MCF 10A (cell line): ENCODE measurements around the gene LORICRIN. TPM values are rescaled to one million over a fixed set of nuclear protein-coding genes. Genes with fewer than 3 reads are reported as not detected.

Experiments used
- BruUV-seq: library from RNA; stranded (reverse); fragments of 400-500 nt; replicated peaks from 2 replicates; lab custom pipeline; 2021; lab: Mats Ljungman, UMichigan
- CTCF ChIA-PET: fragments of 300-600 bp; sonication (Branson Sonifier 250); formaldehyde crosslinking; extraction: SDS; loops from one replicate; lab custom pipeline; 2021; ENCODE audit warnings: antibody characterized with exemption, inconsistent platforms; lab: Yijun Ruan, JAX
- POLR2A ChIA-PET: fragments of 300-600, 350-650 bp; sonication (Branson Sonifier 250); formaldehyde crosslinking; extraction: SDS; loops from one replicate; lab custom pipeline; 2020; ENCODE audit warnings: antibody characterized with exemption, inconsistent platforms; lab: Yijun Ruan, JAX
- DNase-seq: peaks from one replicate; pipeline ENCODE4 v3.0.0-alpha.2; 2018; ENCODE audit not compliant: unreplicated experiment
- H3K27ac Mint-ChIP-seq: one replicate; pipeline ENCODE4 v1.8.0; 2022; ENCODE audit warnings: mild to moderate bottlenecking, low read depth, mixed read lengths; ENCODE audit not compliant: unreplicated experiment
- H3K27me3 Mint-ChIP-seq: one replicate; pipeline ENCODE4 v1.8.0; 2022; ENCODE audit warnings: mixed read lengths; ENCODE audit not compliant: insufficient read depth, unreplicated experiment
- H3K36me3 Mint-ChIP-seq: one replicate; pipeline ENCODE4 v1.8.0; 2022; ENCODE audit warnings: mild to moderate bottlenecking, moderate library complexity, mixed read lengths; ENCODE audit not compliant: insufficient read depth, unreplicated experiment
- H3K4me1 Mint-ChIP-seq: one replicate; pipeline ENCODE4 v1.8.0; 2022; ENCODE audit warnings: mixed read lengths; ENCODE audit not compliant: insufficient read depth, unreplicated experiment
- H3K4me3 Mint-ChIP-seq: one replicate; pipeline ENCODE4 v1.8.0; 2022; ENCODE audit warnings: mild to moderate bottlenecking, moderate library complexity, mixed read lengths; ENCODE audit not compliant: unreplicated experiment
- H3K9me3 Mint-ChIP-seq: one replicate; pipeline ENCODE4 v1.8.0; 2022; ENCODE audit warnings: mixed read lengths; ENCODE audit not compliant: unreplicated experiment
- intact Hi-C: fragments of 100-400 bp; cut with micrococcal nuclease; formaldehyde crosslinking; loops from 2 replicates; pipeline ENCODE4 v1.14.1; 2022
- total RNA-seq: library from RNA; stranded (reverse); gene quantifications from 2 replicates; pipeline ENCODE4 v1.2.3, GENCODE V29; 2022
- TF ChIP-seq, protein P1 (sequence below): fragments of 200-600 bp; IDR thresholded peaks from one replicate; pipeline ENCODE4 v1.8.0; 2022; ENCODE audit warnings: antibody characterized with exemption, mild to moderate bottlenecking; ENCODE audit not compliant: unreplicated experiment

LORICRIN gene
- total RNA-seq, 1 experiment from 2014 or later, result not detected

DNA sequence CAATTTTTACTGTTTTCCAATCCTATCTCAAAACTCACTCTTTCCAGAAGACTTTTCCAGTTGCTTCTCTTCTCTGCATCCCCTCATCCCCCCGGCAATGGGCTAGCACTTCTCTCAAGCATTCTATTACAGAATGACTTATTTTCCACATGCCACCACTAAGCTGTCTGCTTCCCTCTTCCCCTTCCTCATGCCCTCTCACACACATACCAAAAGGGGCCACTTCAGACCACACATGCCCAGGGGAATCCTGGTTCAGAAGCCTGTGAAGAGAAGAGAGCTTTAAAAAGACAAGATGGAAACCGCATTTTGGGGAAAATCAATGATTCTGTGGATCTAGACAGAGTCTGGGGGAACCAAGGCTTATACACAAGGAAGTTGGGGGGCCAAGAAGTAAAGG, 8.4 kb upstream of the LORICRIN start:
- DNase-seq, result no peak
- intact Hi-C loops, result no loop called here
- Mint-ChIP-seq H3K36me3 (no peaks in the 10 kb centered on the region), H3K27ac (no peak overlapping the region), H3K4me3 (no peak overlapping the region), H3K9me3 (no peaks in the 10 kb centered on the region), H3K27me3 (peaks cover 62% of the 10 kb centered on the region), H3K4me1 (no peaks in the 10 kb centered on the region)
- ChIA-PET CTCF (interaction anchor here (0.7 kb wide), 1 partner anchor 601 kb away, joined by 3 read pairs; no protein-coding TSS in a partner anchor), POLR2A (interaction anchor here (0.7 kb wide), 1 partner anchor 224 kb away, joined by 4 read pairs; no protein-coding TSS in a partner anchor)
- BruUV-seq, result no TSS peak
- TF ChIP-seq, protein P1, sequence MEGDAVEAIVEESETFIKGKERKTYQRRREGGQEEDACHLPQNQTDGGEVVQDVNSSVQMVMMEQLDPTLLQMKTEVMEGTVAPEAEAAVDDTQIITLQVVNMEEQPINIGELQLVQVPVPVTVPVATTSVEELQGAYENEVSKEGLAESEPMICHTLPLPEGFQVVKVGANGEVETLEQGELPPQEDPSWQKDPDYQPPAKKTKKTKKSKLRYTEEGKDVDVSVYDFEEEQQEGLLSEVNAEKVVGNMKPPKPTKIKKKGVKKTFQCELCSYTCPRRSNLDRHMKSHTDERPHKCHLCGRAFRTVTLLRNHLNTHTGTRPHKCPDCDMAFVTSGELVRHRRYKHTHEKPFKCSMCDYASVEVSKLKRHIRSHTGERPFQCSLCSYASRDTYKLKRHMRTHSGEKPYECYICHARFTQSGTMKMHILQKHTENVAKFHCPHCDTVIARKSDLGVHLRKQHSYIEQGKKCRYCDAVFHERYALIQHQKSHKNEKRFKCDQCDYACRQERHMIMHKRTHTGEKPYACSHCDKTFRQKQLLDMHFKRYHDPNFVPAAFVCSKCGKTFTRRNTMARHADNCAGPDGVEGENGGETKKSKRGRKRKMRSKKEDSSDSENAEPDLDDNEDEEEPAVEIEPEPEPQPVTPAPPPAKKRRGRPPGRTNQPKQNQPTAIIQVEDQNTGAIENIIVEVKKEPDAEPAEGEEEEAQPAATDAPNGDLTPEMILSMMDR, result no peak

GRCh38 chr1:153251562-153251961, 7.9 kb upstream of the LORICRIN start:
- no peak for DNase-seq
- ChIA-PET CTCF (interaction anchor here (0.7 to 1.2 kb wide), 3 partner anchors 10 to 602 kb away, joined by 3 to 5 read pairs (median 4); no protein-coding TSS in a partner anchor), POLR2A (interaction anchor here (0.7 kb wide), 1 partner anchor 224 kb away, joined by 4 read pairs; no protein-coding TSS in a partner anchor)
- H3K36me3 Mint-ChIP-seq, result no peaks in the 10 kb centered on the region
- H3K4me1 Mint-ChIP-seq, result no peaks in the 10 kb centered on the region
- no peaks in the 10 kb centered on the region for H3K9me3 Mint-ChIP-seq
- no peak overlapping the region for H3K4me3 Mint-ChIP-seq
- intact Hi-C loops, result no loop called here
- no TSS peak for BruUV-seq
- TF ChIP-seq, protein P1, result no peak
- H3K27me3 Mint-ChIP-seq, result peaks cover 61% of the 10 kb centered on the region
- no peak overlapping the region for H3K27ac Mint-ChIP-seq

DNA sequence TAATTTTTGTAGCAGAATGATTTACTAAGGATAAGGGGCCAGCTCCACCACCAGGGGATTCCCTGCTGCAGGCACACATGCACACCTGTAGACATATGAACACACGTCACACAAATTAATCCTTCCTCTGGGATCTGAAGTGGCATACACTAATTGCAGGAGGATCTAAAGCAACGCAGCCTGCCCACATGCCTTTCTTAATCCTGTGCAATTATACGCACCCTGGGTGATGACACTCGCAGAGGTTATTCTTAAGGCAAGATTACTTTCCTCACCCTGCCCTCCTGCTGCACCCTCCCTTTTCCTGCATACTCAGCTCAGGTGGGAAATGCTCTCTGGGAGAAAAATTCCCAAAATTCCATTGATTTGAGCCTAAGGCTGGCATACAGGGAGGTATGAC, 7.5 kb upstream of the LORICRIN start:
- CTCF ChIA-PET, result interaction anchor here (0.9 to 1.2 kb wide), 4 partner anchors 10 to 24 kb away, joined by 3 to 5 read pairs (median 4); no protein-coding TSS in a partner anchor

DNA sequence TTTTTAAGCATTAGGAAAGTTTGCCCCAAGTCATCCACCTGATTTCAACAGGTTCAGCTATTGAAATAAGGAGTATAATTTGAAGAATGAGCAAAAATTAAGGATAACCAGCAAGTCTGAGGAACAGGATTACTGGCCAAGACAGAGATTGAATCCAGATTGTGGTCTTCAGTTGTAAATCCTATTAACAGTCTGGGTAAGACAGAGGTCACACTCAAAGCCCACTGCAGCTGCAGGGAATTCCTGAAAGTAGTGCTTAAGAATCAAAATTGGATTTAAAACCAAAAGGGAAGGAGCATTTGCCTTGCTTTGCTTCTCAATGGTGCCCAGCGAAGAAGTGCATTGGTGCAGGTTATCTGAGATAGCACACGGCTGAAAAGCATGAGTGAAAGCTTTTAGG, 6.4 kb upstream of the LORICRIN start:
- Mint-ChIP-seq H3K4me3 (no peak overlapping the region), H3K27me3 (peaks cover 46% of the 10 kb centered on the region), H3K36me3 (no peaks in the 10 kb centered on the region), H3K9me3 (no peaks in the 10 kb centered on the region), H3K4me1 (no peaks in the 10 kb centered on the region), H3K27ac (no peak overlapping the region)
- intact Hi-C loops, result no loop called here
- ChIA-PET POLR2A (interaction anchor here (1.1 to 1.3 kb wide), 2 partner anchors 11 to 13 kb away, joined by 3 read pairs; no protein-coding TSS in a partner anchor), CTCF (interaction anchor here (0.6 to 1.5 kb wide), 7 partner anchors 12 to 1200 kb away, joined by 3 to 4 read pairs (median 3); no protein-coding TSS in a partner anchor)
- DNase-seq, result no peak
- BruUV-seq, result no TSS peak
- TF ChIP-seq, protein P1, result no peak

More for the DNA sequence above, 7.5 kb upstream of the LORICRIN start:
- Mint-ChIP-seq H3K4me1 (no peaks in the 10 kb centered on the region), H3K36me3 (no peaks in the 10 kb centered on the region), H3K27ac (no peak overlapping the region), H3K9me3 (no peaks in the 10 kb centered on the region), H3K27me3 (peaks cover 57% of the 10 kb centered on the region), H3K4me3 (no peak overlapping the region)
- intact Hi-C loops, result no loop called here
- TF ChIP-seq, protein P1, result no peak
- POLR2A ChIA-PET, result no interaction called here
- BruUV-seq, result no TSS peak
- no peak for DNase-seq
